HG03108 (cell line): Measurements from ENCODE around the gene IL1RAP.

Experiments
- ATAC-seq: cut with Tn5 transposase; IDR thresholded peaks from one replicate; pipeline ENCODE4 v1.9.1; 2021; ENCODE audit warnings: moderate library complexity; ENCODE audit not compliant: unreplicated experiment

IL1RAP gene

GRCh38 chr3:190541008-190541407, 27.1 kb downstream of the IL1RAP start:
- ATAC-seq: no peak

GRCh38 chr3:190541560-190541959, 27.7 kb downstream of the IL1RAP start:
- ATAC-seq: no peak

DNA sequence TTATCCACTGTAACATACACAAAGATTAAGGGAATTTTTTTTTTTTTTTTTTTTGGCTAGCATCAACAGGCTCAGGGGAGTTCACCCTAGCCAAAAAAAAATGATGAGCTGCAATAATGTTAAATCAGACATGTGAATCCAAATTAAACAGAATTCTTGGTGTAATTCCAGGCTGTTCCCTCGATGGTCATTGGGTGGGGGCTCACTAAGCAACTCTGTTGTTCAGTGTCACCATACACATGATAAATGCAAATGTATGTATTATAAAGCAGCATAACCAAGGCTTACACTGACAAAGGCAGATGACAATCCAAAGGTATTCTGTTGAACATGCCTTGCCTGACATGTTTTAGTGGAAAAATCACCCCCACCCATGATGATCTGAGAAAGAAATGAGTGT, 29.0 kb downstream of the IL1RAP start:
- ATAC-seq: no peak

- ATAC-seq: no peak
Observed at GRCh38 chr3:190543671-190544070, 29.8 kb downstream of the IL1RAP start.

DNA sequence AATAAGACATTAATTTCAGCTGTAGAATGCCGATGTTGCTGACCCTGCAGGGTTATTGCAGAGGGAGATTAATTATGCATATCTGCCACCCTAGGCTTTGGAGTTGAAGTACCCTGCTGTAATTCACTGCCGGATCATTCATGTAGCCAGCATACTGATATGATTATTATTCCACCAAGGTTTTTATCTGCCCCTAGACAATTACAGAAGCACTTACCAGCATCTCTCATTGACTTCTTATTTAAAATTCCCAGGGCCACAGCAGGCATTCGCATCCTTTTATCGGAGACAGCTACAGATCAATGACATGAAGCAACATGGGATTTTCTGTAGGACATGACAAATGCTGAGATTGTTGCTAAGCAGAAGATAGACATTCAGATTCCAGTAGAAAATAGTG, 31.3 kb downstream of the IL1RAP start:
- ATAC-seq: no peak

GRCh38 chr3:190546881-190547510, 33.1 kb downstream of the IL1RAP start:
- ATAC-seq: no peak

- ATAC-seq: no peak
Observed at GRCh38 chr3:190548031-190548656, 34.3 kb downstream of the IL1RAP start.

DNA sequence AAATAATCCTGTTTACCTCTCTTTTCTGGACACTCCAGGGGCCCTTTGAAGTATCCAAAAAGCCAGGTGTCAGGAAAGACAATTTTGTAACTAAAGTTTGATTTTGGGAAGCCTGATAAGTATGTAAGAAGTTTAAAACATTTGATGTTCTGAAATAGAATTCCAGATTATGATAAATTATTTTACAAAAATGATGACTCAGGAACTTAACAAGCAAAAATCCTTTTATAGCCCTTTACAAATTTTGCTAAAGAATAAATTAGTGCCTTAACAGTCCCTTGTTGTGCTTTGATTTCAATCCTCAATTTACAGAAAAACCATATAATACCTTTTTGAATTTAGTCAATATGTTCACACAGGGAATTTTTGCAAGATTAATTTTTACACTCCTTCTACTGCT, 38.1 kb downstream of the IL1RAP start:
- no peak for ATAC-seq

- no peak for ATAC-seq
Observed at GRCh38 chr3:190552969-190553759, 39.3 kb downstream of the IL1RAP start.

DNA sequence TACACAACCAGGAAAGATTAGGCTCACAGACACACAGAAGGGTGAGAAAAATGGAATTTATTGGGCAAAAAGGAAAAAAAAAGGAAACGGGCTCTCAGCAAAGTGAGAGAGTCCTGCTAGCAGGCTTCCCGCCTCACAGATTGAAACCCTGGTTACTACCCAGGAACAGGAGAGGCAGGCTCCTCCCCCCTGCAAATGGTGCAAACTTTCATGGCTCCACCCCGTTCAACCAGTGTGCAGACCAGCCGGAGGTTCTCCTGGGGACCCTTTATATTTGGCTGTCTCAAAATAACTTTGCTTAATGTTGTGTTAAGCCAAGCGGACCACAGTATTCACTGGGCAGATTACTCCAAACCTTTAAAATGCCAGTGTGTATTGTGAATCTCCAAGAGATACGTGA, 40.3 kb downstream of the IL1RAP start:
- no peak for ATAC-seq

- no peak for ATAC-seq
Observed at GRCh38 chr3:190556351-190556750, 42.5 kb downstream of the IL1RAP start.

- no peak for ATAC-seq
Observed at GRCh38 chr3:190557296-190557695, 43.4 kb downstream of the IL1RAP start.

GRCh38 chr3:190558316-190558715, 44.4 kb downstream of the IL1RAP start:
- ATAC-seq: no peak

DNA sequence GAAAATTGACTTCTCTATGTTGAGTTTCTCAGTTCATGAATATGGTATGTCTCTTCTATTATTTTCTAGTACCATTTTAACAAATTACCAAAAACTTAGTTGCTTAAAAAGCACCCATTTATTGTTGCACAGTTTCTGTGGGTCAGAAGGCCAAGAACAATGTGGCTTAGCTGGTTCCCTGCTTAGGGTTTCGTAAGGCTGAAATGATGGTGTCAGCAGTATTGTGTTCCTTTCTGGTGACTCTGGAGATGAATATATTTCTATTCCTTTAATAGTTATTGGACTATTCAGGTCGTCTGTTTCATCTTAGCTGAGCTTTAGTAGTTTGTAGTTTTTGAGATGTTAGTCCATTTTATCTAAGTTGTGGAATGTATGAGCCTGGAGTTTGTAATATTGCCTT, 44.9 kb downstream of the IL1RAP start:
- ATAC-seq: no peak

DNA sequence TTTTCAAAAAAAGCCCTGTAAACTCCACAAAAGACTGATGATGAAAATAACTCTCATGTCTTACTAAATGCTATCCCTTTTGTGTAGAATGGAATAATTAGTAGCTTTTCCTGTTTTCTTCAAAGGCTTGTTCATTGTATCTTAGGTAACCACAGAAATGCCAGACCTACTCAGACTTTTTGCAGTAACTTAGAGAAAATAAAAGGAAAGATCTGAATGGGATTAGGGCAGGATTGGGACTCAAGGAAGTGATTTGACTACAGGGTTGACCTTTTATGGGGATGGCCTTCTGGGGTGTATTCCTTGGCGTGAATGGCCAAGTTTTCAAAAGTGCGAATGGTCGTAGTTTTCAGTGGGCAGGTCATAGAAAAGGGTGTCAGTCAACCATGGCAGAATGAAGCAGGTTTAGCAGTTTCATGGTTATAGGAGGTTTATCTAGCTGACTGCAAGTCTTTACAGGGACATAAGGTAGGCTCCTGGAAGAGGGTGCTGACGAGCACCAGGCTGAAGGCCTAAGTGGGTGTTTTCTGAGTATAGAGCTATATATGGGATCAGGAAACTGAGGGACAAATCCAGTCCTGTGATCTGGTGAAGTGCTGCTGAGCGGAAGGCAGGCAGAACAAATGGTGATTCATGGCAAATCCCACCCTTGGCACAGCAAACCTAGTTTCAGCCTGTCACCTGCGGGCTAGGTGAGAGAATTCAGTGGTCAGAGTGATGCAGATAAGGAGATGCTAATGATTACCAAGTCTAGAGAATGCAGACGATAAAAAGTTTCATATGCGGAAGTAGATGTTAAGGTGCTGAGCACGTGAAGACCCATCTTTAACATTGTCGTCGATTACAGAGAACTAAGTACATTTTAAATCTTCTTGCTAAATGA, 46.4 kb downstream of the IL1RAP start:
- no peak for ATAC-seq

- no peak for ATAC-seq
Observed at GRCh38 chr3:190562866-190563510, 49.1 kb downstream of the IL1RAP start.

DNA sequence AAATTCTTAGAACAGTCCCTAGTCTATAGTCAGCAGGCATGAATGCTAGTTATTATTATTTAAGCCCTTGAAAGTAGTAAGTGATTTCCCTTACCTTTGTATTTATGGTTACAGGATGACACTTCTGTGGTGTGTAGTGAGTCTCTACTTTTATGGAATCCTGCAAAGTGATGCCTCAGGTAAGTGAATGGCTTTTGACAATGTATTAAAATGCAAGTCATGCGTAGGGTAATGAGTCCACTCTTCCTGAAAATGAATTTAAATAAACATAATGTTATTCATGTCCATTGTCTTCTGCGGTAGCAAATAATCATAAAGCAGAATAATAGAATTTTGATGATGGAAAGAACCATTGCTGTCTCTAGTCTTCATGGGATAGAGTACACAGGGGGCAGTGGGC, 50.3 kb downstream of the IL1RAP start:
- ATAC-seq: no peak

DNA sequence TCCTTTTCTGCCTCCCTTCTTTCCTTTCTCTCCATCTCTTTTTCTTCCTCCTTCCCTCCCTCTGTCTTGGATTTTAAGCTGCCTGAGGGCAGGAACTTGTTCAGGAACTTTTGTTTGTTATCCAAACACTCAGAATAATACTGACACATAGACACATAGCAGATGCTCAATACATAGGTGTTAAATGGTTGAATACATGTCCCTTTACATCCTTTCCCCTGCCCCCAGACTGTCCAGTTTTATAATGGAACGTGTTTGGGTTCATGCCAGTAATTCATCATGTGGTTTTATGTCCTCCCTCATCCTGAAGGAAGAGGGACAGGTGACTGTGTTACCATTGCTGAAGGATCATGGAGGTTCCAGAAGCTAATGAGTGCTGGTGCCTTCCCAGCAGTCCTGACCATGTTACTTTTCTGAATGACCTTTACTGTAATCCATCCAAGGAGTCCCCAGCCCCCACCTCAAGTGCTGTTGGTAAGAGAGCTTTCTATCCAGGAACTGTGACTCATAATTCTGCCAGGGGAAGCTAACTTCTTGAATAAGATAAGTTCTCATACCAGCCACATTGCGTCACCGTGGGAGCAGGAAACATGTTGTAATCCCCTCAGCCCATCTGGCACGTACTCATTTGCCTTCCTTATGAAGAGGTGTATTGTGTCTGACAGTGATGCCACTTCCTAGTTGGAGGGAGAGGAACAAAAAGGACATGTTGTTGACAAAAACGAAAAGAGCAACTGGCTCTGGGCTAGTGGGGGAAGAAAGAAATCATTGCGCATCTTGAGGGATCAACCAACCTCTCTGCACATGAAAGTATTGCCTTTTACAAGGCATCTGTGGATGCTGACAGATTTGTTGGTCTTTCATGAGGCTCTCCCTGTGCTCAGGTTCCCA, 52.4 kb downstream of the IL1RAP start:
- no peak for ATAC-seq

DNA sequence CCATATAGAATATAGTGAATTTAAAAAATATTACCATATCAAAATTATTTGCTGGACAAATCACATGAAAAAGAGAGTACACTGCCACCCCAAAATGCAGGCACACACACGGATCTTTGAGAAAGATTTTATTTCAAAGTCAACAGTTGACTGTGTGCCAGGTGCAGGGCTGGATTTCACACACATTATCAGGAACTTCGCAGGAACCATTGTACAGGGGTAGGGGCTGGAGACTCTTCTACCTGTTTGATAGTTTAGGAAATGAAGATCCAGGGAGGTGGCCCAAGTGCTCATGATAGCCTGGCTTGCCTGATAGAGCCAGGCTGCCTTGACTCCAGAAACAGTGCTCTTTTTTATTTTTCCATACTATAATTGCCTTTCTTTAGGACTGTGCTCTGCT, 54.2 kb downstream of the IL1RAP start:
- ATAC-seq: no peak

- ATAC-seq: no peak
Observed at GRCh38 chr3:190574473-190574872, 60.6 kb downstream of the IL1RAP start.
